K562 (cell line): ENCODE measurements around the gene CLASP2. TPM values are rescaled to one million over a fixed set of nuclear protein-coding genes. Genes with fewer than 3 reads are reported as not detected.

Experiments used
- AFF1 ChIP-seq, 2 experiments: fragments of 450-650 bp; IDR thresholded peaks; 2 replicates each; pipeline ENCODE4 v1.6.1; 2018; ENCODE audit warnings: mild to moderate bottlenecking in 2 of 2, low read depth in 1 of 2; ENCODE audit not compliant: partially characterized antibody in 2 of 2
- CHD4 ChIP-seq: fragments of 200-600 bp; sonication (generic); IDR thresholded peaks from 3 replicates; pipeline ENCODE4 v1.6.1; 2012; ENCODE audit warnings: low read depth, mild to moderate bottlenecking, mixed read lengths, low read length, inconsistent platforms; ENCODE audit not compliant: insufficient read depth, insufficient replicate concordance, poor library complexity, severe bottlenecking
- E2F3 ChIP-seq: fragments of 250-450 bp; sonication (Bioruptor Pico); IDR thresholded peaks from 2 replicates; pipeline ENCODE4 v1.4.0; 2020; ENCODE audit warnings: mild to moderate bottlenecking
- E2F5 ChIP-seq: sonication (generic); formaldehyde crosslinking; IDR thresholded peaks from 2 replicates; pipeline ENCODE4 v1.8.0; 2022; ENCODE audit warnings: mild to moderate bottlenecking, missing genetic modification reagents
- HEY1 ChIP-seq: fragments of 250-450 bp; sonication (Bioruptor Pico); IDR thresholded peaks from 2 replicates; pipeline ENCODE4 v1.5.0; 2020; ENCODE audit warnings: mild to moderate bottlenecking, moderate library complexity, borderline replicate concordance
- NCOA4 ChIP-seq: fragments of 450-650 bp; IDR thresholded peaks from 2 replicates; pipeline ENCODE4 v1.6.1; 2018; ENCODE audit warnings: mild to moderate bottlenecking; ENCODE audit not compliant: partially characterized antibody
- ZBTB43 ChIP-seq: sonication (generic); formaldehyde crosslinking; IDR thresholded peaks from 2 replicates; pipeline ENCODE4 v1.8.0; 2023; ENCODE audit warnings: mild to moderate bottlenecking, missing genetic modification reagents
- ZFX ChIP-seq: sonication (generic); formaldehyde crosslinking; IDR thresholded peaks from 2 replicates; pipeline ENCODE4 v1.8.0; 2022; ENCODE audit warnings: mild to moderate bottlenecking, missing genetic modification reagents, moderate library complexity
- ZNF518B ChIP-seq: fragments of 250-450 bp; sonication (Bioruptor Pico); IDR thresholded peaks from 2 replicates; pipeline ENCODE4 v1.5.0; 2021; ENCODE audit warnings: mild to moderate bottlenecking, moderate library complexity
- polyA plus RNA-seq, 8 experiments: library from polyadenylated mRNA; depleted of rRNA in 4 of 8; stranded (reverse) in 5 of 8; unstranded in 3 of 8; fragments of >200 nt; fragmentation: Nextera tagmentation in 2 of 8; fragmentation: Illumina TruSeq in 1 of 8; extraction: Ambion mirVana in 2 of 8; extraction: Trizol in 1 of 8; gene quantifications; 2 replicates each; pipeline versions ENCODE4 v1.2.1 to v1.2.3, GENCODE V29; 2011 to 2014; ENCODE audit warnings: inconsistent platforms in 1 of 8, missing spikeins in 1 of 8
- total RNA-seq, 7 experiments: library from RNA; depleted of rRNA in 6 of 7; stranded (reverse); fragments of >200 nt in 6 of 7; fragmentation: Illumina TruSeq in 2 of 7; extraction: Trizol in 2 of 7; gene quantifications; 2 replicates each; pipeline versions ENCODE4 v1.2.1 to v1.2.3, GENCODE V29; 2011 to 2021; ENCODE audit warnings: low replicate concordance in 1 of 7
- TF ChIP-seq, protein P1 (sequence below), 3 experiments: fragments of 200-800 bp in 1 of 3; fragments of 250-450 bp in 1 of 3; fragments of 450-650 bp in 1 of 3; sonication (Bioruptor Pico) in 1 of 3; sonication (Bioruptor generic) in 1 of 3; formaldehyde crosslinking in 1 of 3; IDR thresholded peaks; 2 replicates each; pipeline versions ENCODE4 v1.6.1 to v1.8.0; 2016 to 2022; ENCODE audit warnings: mild to moderate bottlenecking in 2 of 3, missing genetic modification characterization in 2 of 3, missing compliant biosample characterization in 1 of 3, moderate library complexity in 1 of 3

The CLASP2 gene
- total and polyA plus RNA-seq, 9 of the 15 experiments (the other 6 are each of a cell fraction or from before 2014, with no cell fraction given) = 13.5 to 107 (median 71.8) TPM

DNA sequence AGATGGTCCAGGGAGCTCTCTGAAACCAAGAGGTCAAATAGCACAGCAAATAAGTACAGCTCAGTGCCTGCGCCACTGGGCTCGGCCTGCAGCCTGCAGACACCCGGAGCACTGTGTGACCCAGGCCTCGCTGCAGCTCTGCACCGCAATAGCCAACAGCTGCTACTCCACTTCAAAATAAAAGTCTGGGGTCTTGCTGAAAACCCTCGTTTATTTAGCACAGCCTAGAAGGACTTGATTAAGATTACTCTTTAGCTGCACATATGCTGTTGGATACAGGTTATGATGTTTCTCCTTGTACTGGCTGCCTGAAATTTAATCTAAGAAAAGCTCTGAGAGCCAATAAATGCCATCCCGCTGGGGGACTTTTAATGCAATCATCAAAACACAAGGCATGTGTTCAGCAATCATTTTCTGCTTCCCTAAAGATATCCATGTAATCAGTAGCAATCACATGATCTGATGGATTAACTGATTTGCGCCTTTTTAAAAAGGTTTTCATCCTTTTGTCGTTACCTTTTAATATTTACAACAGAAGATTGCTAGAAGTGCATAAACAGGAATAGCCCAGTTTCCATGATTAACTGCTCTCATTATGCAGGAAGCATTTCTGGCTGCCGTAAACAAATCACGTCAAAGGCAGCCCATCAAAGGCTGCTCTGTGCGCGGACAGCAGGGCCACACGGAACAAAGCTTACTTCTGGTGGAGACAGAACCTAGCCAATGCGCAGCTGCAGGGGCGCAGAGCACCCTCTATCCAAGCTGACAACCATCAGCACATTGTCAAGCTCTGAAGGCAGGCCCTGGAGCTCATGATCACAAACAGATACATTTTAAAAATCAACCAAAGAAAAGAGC, 58.8 kb downstream of the CLASP2 start (continued):
- TF ChIP-seq, protein P1, sequence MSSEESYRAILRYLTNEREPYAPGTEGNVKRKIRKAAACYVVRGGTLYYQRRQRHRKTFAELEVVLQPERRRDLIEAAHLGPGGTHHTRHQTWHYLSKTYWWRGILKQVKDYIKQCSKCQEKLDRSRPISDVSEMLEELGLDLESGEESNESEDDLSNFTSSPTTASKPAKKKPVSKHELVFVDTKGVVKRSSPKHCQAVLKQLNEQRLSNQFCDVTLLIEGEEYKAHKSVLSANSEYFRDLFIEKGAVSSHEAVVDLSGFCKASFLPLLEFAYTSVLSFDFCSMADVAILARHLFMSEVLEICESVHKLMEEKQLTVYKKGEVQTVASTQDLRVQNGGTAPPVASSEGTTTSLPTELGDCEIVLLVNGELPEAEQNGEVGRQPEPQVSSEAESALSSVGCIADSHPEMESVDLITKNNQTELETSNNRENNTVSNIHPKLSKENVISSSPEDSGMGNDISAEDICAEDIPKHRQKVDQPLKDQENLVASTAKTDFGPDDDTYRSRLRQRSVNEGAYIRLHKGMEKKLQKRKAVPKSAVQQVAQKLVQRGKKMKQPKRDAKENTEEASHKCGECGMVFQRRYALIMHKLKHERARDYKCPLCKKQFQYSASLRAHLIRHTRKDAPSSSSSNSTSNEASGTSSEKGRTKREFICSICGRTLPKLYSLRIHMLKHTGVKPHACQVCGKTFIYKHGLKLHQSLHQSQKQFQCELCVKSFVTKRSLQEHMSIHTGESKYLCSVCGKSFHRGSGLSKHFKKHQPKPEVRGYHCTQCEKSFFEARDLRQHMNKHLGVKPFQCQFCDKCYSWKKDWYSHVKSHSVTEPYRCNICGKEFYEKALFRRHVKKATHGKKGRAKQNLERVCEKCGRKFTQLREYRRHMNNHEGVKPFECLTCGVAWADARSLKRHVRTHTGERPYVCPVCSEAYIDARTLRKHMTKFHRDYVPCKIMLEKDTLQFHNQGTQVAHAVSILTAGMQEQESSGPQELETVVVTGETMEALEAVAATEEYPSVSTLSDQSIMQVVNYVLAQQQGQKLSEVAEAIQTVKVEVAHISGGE (CRISPR knock-in tag; IDR thresholded peaks at IDR 0.05) = no peak
- peak in 1 of 2 experiments; percentile 58 for TF ChIP-seq AFF1 (IDR thresholded peaks at IDR 0.05; ENCODE audit: low read depth in 1 of 2, partially characterized antibody in 2 of 2)
- TF ChIP-seq E2F5 = no peak
- TF ChIP-seq NCOA4 = no peak
- no peak; the same call in 1 of the 2 replicates for TF ChIP-seq ZFX (CRISPR knock-in tag)
- peak; percentile 54; the same call in 1 of the 2 replicates for TF ChIP-seq HEY1 (CRISPR knock-in tag)
- TF ChIP-seq E2F3 (CRISPR knock-in tag) = no peak
- no peak for TF ChIP-seq ZBTB43 (CRISPR knock-in tag)
- no peak for TF ChIP-seq CHD4
- no peak for TF ChIP-seq ZNF518B (CRISPR knock-in tag)
